ENCODE data around the gene ADRB2.

The ADRB2 gene

GRCh38 chr5:148805326-148806290 lies 20.8 kb upstream of the ADRB2 start:
- DNase-seq (ENCODE audit: low read depth) = peak; percentile 19

DNA sequence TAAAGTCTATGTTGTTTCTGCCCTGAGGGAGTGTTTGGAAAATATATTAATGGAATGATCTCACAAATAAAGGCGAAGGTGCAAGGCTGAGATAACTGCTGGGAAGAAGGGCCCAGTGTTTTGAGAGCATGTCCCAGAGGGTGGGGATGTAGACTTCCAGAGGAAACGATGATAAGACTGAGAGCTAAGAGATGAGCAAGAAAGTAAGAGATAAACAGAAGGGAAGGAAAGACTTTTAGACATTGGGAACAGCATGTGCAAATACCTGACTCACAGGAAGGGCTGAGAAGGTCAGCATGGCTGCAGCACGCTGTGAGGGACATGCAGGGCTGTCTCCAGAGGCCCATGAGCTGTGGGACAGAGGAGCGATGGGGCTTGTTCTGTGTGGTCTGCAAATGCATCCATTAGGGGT lies 19.9 kb upstream of the ADRB2 start:
- DNase-seq (ENCODE audit: low read depth) = peak; percentile 21

DNA sequence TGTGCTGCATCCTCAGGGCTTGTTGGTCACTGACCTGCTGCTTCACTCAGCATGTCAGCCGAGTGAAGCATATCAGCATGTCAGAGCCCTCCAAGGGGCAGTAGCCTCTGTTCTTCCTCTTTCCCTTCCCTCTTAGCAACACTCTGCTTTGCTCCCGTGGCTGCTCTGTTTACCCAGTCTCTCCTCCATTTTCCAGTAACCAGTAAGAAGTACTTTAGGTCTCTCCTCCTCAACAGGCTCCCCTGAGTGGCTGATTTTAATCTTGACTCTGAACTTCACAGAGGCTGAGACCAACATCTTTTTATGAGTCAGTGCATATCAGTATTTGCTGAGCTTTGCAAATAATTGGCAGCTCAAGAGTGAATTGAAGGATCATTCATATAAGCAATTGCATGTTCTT lies 18.6 kb upstream of the ADRB2 start:
- DNase-seq (ENCODE audit: low read depth) = peak; percentile 26

GRCh38 chr5:148808864-148809642 lies 17.4 kb upstream of the ADRB2 start:
- DNase-seq (ENCODE audit: low read depth) = no peak

DNA sequence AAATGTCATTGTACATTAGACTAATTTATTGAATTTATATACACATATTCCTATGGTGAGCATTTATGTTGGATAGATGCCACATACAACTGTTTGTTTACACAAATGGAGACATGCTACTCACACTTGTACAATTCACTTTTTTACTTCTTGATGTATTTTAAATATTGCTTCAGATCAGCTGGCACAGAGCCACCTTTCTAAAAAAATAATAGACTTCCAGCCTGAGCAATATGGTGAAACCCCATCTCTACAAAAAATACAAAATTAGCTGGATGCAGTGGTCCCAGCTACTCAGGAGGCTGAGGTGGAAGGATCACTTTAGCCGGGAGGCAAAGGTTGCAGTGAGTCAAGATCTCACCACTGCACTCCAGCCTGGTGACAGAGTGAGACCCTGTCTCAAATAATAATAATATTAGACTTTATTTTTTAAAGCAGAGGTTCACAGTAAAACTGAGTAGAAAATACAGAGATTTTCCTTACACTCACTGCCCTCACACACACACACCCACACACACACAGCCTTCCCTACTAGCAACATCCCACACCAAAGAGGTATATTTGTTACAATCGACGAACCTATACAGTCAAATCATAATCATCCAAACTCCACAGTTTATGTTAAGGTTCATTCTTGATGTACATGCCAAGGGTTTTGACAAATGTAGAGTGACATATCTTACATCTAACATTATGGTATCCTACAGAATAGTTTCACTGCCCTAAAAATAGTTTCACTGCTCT lies 16.5 kb upstream of the ADRB2 start:
- DNase-seq (ENCODE audit: low read depth) = no peak

DNA sequence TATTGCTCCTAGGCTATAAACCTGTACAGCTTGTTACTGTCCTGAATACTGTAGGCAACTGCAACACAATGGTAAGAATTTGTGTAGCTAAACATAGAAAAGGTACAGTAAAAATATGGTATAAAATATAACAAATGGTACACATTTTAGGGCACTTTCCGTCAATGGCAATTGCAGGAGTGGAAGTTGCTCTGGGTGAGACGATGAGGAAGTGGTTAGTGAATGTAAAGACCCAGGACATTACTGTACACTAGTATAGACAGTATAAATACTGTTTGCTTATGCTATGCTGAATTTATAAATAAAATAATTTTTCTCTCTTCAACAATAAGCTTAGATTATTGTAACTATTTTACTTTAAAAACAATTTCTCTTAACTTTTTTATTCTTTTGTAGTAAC lies 15.6 kb upstream of the ADRB2 start:
- no peak for DNase-seq (ENCODE audit: low read depth)

GRCh38 chr5:148811756-148812155 lies 14.7 kb upstream of the ADRB2 start:
- no peak for DNase-seq (ENCODE audit: low read depth)

DNA sequence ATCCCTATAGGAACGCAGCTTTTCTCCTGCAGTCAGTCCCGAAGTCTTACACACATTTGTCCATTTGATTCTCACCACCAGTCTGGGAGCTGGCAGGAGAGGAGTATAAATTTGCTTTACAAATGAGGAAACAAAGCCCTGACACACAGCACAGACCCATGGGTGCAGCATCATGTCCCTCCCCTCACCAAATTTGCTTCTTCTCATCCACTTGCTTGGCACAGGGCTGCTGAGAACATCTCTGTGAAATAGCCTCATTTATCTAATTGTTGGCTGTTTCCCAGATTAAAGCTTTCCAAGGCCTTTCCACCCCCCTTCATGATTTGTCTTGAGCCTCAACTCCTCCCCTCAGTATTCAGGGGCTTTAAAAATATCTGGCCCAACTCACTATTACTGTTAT lies 11.3 kb upstream of the ADRB2 start:
- no peak for DNase-seq (ENCODE audit: low read depth)

DNA sequence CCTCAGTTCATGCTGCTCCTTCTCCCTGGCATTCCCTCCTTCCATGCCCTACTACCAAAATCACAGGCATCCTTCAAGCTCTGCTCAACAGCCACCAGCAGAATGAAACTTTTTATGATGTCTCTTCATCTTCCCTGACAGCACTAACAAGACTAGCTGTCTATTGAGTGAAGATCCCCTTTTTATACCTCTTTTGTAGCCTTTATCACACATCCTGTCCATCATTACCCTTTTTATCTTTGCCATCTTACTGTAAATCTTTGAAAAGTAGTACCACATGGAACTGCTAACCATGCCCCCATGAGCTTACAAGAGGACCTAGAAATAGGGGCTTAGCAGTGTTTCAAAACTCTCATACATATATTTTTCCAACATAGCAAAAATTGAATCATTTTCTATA lies 10.8 kb upstream of the ADRB2 start:
- DNase-seq (ENCODE audit: low read depth) = no peak

- no peak for DNase-seq (ENCODE audit: low read depth)
Observed at GRCh38 chr5:148816357-148816756, 10.1 kb upstream of the ADRB2 start.

- no peak for DNase-seq (ENCODE audit: low read depth)
Observed at GRCh38 chr5:148816782-148817181, 9.6 kb upstream of the ADRB2 start.

DNA sequence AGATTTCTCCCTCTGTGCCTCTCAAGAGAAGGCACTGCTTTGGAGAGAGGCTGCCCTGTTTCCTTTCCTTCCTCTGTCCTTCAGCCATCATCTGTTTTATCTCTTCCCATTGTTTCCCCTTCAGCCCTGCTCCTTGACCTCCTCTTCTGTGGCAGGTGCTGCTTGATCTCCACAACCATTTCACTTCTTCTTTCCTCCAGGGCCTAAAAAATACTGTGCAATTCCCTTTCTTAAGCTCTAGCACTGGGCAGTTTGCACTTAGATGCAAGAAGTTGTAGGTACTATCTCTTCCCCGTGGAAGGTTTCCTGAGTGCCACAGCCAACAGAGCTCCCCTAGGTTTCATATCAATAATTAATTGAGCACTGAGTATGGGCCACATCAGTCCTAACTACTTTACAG lies 8.8 kb upstream of the ADRB2 start:
- DNase-seq (ENCODE audit: low read depth) = no peak

GRCh38 chr5:148820461-148821395 lies 5.7 kb upstream of the ADRB2 start:
- DNase-seq (ENCODE audit: low read depth) = peak; percentile 49

DNA sequence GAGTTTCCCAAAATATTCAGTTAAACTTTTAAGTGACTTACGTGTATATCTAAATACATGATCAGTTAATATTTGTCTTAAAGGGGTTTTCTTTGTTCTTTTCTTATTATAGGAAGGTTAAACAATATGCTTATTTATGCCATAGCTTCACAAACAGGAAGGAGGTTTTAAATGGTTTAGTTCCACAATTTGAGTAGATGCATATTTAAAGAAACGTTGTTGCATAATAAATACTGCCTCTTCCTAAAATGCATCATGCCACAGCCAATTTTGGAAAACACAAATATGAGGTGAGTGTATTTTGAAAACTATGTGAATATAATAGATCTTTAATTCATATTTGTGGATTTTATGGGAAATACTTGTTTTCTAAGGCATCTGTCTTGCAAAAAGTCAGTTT lies 2.5 kb upstream of the ADRB2 start:
- DNase-seq (ENCODE audit: low read depth) = no peak

- DNase-seq (ENCODE audit: low read depth) = peak; percentile 13
Observed at GRCh38 chr5:148825716-148826052, 727 bp upstream of the ADRB2 start.

GRCh38 chr5:148826739-148827070 lies 294 bp downstream of the ADRB2 start:
- DNase-seq (ENCODE audit: low read depth) = no peak

DNA sequence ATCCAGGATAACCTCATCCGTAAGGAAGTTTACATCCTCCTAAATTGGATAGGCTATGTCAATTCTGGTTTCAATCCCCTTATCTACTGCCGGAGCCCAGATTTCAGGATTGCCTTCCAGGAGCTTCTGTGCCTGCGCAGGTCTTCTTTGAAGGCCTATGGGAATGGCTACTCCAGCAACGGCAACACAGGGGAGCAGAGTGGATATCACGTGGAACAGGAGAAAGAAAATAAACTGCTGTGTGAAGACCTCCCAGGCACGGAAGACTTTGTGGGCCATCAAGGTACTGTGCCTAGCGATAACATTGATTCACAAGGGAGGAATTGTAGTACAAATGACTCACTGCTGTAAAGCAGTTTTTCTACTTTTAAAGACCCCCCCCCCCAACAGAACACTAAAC lies 1.3 kb downstream of the ADRB2 start:
- no peak for DNase-seq (ENCODE audit: low read depth)

DNA sequence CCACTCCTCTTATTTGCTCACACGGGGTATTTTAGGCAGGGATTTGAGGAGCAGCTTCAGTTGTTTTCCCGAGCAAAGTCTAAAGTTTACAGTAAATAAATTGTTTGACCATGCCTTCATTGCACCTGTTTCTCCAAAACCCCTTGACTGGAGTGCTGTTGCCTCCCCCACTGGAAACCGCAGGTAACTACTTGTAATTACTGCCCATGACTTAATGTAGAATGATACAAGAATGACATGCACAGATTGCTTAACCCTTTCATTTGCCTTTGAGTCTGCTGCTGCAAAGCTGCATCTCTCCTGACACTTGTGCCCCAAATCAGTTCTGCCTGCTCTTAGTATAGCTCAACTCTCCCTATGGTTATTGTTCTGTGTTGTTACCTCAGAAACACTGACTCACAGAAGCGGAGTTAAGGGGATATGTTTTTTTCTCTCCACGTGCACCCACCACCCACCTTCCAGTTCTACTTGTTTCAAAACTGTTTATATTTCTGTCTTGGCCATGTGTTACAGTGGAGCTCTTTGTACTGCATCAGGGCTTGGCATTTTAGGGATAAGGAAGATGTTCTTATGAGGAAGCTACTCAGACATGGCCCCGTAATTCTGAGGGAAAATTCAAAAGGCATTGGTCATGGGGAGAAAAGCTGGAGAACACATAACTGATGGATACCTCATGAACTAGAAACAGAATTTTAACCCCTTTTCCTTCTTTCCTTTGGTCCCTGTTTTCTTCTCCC lies 2.3 kb downstream of the ADRB2 start:
- no peak for DNase-seq (ENCODE audit: low read depth)

- DNase-seq (ENCODE audit: low read depth) = no peak
Observed at GRCh38 chr5:148829248-148829594, 2.8 kb downstream of the ADRB2 start.

DNA sequence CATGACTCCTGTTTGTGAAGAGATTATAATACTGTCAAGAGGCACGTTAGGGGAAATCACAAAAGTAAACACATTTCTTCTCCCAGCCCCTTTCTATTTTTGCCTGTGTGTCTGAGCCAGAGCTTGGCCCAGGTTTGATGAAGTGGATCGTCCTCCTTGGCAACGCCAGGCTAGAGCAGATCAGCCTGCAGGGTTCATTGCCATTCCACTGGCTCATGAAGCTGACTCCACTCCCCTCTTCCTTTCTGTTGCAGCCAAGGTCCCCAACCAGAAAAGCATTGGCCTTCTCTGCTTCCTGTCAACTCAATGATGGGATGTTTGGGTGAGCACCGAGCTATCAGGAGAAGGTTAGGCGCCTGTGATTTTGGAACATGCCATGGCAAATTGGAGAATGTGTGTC lies 3.3 kb downstream of the ADRB2 start:
- DNase-seq (ENCODE audit: low read depth) = no peak

DNA sequence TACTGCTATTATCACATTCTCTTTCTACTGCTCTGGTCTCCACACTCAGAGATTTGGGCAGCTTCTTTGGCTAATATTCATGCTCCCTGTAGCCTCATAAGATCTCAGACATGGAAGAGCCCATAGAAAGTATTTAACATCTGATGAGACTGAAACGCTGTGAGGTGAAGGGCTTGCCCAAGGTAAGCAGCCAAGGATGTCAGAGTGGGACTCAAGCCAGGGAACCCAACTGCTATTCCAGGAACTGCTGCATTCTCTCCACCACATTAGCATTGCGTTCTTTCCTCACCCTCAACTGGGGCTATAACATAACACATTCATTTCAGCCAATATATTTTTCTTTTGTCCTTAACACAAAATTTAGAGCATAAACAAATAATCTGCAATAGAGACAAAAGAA lies 3.8 kb downstream of the ADRB2 start:
- DNase-seq (ENCODE audit: low read depth) = no peak
